A204.1 (cell line): Measurements from ENCODE around the gene CUEDC2.

Source experiments
- FAIRE-seq: peaks from 2 replicates; lab custom pipeline; 2012; peaks lifted over from hg19 to GRCh38; lab: Jason Lieb, UNC

CUEDC2 gene

DNA sequence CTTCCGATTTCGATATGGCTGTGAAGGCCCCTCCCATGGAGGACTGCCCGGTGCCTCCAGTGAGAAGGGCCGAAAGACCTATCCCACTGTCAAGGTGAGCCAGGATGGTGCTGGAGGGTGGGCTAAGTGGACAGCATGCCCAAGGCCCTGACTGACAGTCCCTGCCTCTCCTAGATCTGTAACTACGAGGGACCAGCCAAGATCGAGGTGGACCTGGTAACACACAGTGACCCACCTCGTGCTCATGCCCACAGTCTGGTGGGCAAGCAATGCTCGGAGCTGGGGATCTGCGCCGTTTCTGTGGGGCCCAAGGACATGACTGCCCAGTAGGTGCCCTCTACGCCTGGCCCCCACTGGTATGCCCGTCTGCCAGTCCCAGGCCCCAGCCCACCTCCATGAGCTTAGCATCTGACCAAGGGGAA is 35.6 kb downstream of the CUEDC2 start:
- no peak for FAIRE-seq

DNA sequence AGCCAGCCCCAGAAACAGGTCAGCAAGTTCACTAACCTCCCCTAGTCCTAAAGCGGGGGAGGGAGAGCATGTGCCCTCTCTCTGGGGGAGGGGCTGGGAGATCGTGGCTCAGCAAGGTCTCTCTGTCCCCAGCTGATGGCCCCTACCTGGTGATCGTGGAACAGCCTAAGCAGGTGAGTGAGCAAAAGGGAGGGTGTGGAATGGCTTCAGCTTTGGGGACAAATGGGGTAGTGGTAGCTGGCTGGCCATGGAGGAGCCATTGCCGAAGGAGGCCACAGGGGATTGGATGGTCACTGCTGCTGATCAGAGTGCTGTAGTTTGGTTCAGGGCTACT is 36.1 kb downstream of the CUEDC2 start:
- no peak for FAIRE-seq

DNA sequence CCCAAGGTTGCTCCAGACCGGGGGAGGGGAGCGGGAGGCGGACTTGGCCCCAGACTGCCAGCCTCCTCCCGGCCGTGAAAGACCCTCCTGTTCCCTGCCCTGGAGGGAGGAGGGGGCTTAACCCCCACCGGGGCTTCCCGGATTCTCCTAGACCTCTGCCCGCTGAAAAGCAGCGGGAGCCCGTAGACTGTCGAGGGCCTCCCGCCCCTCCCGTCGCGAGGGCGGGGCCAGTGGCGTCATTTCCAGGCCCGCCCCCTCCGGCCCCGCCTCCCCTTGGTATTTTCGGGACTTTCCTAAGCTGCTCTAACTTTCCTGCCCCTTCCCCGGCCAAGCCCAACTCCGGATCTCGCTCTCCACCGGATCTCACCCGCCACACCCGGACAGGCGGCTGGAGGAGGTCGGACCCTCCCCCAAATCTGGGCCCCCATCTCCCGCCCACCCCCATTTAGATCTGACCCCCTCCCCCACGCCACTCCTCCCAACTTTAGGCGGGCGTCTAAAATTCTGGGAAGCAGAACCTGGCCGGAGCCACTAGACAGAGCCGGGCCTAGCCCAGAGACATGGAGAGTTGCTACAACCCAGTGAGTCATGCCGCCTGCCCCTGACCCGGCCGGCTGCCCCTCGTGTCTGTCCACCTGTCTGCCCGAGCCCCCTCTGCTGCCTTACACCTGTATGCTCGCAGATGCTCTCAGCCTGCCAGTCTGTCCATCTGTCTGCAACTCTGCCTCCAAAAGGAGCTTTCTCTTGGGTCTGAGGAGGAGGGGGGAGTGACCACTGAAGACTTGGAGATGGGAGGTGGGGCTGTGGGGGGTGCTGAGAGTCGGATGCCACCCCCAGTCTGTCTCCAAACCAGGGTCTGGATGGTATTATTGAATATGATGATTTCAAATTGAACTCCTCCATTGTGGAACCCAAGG is 36.7 kb downstream of the CUEDC2 start, which contains the start of gene NFKB2:
Gene NFKB2 (plus strand): TSS at position 306 of the 917 bp plus-strand sequence. CDS start 255 bp downstream, at position 561.
- no peak for FAIRE-seq

DNA sequence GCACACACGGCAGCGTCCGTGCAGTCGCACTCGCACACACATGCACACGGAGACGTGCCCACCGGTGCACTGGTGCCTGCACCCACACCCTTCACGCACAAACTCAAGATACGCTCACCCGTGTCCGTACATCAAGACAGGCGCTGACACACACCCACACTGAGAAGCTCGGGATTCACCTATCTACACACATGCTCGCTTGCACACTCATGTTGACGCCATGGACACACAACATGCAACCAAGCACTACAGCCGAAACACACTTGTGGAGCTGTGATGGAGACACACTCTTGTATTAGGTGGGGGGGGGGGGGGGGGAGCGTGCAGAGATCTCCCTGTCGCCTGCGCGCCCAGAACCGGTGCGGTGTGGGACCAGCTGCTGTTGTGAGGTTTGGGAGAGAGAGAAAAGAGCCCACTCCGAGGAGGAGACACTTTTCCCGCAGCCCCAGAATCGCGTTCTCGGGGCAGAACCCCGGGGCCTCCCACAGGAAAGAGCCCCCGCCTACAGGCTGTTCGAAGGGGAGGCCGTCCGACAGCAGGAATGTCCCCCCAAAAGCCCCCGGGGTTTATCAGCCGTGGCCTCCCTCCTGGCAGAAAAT is 37.5 kb downstream of the CUEDC2 start:
- FAIRE-seq, result no peak

DNA sequence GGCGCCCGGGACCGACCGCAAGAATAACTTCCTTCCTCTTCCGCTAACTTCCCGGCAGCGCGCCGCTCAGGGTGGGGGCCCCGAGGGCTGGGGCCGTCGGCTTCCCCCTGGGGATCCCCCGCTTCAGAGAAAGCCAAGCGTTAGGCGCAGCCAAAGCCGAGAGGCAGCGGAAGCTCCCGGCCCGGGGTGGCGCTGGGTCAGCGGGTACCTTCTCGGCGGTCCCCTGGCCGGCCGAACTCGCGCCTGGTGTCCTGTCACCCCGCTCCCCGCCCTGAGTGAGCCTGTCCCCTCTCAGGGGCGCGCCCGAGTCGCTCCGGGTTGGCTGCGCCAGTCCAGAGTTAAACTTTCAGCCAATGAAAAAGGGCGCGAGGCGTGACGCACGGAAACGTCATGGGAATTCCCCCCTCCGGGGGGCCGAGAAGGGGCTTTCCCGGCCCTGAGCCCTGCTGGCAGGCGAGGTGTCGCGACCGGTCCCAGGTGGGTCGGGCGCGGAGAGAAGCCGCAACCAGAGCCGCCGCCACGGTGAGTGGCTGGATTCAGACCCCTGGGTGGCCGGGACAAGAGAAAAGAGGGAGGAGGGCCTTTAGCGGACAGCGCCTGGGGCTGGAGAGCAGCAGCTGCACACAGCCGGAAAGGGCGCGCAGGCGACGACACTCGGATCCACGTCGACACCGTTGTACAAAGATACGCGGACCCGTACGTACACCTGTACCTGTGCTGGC is 38.1 kb downstream of the CUEDC2 start:
- no peak for FAIRE-seq

DNA sequence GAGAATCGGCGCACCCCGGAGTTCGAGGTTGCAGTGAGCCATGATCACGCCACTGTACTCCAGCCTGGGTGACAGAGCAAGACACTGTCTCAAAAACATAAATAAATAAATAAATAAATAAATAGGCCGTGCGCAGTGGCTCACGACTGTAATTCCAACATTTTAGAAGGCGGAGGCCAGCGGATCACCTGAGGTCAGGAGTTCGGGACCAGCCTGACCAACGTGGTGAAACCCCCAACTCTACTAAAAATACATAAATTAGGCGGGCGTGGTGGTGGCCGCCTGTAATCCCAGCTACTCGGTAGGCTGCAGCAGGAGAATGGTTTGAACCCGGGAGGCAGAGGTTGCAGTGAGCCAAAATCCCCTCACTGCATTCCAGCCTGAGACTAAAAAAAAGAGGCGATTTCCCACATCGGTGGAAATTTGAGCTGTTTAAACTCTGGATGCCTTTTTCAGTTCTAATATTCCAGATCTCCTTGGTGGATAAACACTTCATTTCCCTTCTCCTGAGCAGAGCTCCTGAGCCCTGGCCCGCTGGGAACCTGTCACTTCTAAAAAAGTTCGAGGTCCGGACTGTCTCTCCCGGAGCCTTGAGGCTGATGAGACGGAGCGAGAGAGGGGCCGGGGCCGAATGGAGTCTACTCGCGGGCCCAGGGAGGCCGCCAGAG is 38.8 kb downstream of the CUEDC2 start:
- no peak for FAIRE-seq

DNA sequence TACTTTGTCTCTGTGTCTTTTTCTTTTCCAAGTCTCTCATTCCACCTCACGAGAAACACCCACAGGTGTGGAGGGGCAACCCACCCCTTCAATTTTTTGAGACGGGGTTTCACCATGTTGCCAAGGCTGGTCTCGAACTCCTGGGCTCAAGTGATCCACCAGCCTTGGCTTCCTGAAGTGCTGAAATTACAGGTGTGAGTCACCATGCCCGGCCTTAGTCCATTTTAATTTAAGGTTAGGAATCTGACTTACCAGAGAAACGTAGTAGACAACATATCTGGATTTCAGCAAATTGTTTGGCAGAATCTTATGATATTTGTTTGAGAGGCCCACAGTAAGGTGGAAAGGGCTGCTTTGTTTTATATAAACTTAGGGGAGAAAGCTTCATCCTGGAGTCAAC is 40.1 kb downstream of the CUEDC2 start:
- no peak for FAIRE-seq

DNA sequence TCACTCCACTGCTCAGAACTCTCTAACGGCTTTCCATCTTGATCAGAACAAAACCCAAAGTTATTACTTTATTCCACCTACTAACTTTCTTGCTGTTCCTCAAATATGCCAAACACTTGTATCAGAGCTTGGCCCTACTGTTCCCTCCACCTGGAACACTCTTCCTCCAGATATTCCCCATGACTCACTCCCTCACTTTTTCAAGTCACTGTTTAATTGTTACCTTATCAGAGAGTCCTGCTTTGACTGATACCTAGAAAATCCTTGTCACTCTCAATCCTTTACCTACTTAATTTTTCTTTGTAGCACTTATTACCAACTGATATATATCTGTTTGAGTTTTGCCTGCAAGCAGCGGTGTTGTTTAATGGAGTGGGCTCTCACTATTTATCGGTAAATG is 42.5 kb downstream of the CUEDC2 start:
- no peak for FAIRE-seq

DNA sequence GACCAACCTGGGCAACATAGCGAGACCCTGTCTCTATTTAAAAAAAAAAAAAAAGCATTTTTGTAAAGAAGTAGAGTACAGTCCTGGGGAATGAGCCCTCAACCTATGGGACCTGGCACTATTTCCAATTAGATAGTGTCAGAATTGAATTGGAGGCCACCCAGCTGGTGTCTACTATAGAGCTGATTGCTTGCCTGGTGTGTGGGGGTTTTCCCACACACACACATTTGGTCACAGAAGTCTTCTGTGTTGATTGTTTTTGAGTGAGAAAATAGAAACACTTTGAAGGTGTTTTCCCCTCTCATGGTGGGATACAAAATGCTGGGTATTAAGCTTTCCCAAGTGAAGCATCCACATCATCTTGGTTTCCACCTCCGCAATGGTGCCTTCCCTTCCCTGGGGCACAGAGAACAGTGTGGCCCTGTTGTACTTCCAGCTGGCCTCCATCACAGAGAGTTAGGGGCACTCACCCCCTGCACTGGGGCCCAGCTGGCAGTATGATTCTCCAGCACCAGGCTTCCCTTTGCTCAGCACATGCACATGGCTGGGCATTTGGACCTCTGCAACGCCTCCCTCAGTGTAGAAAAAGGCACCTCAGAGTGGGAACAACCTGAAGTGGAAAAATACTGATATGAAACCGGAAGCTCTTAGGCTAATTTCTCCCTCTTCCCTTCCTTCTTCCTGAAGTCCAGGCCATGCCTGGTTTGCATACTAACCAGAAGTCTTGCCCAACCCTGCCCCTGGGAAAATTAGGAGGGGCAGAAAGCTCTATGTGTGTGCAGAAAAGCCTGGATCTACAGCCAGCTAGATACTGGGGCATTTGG is 47.6 kb downstream of the CUEDC2 start:
- no peak for FAIRE-seq

DNA sequence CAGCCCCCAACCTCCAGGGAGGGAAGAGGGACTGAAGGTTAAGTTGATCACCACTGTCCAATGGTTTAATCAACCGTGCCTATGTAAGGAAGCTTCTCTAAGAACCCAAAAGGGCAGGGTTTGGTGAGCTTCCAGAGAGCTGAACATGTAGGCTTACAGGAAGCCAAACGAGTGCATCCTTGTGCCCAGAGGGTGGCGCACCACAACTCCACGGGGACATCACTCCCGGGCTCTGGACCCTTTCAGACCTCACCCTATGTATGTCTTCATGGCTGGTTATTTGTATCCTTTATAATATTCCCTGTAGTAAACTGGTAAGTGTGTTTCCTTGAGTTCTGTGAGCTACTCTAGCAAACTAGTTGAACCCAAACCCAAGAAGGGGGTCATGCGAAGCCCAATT is 48.3 kb downstream of the CUEDC2 start:
- no peak for FAIRE-seq

DNA sequence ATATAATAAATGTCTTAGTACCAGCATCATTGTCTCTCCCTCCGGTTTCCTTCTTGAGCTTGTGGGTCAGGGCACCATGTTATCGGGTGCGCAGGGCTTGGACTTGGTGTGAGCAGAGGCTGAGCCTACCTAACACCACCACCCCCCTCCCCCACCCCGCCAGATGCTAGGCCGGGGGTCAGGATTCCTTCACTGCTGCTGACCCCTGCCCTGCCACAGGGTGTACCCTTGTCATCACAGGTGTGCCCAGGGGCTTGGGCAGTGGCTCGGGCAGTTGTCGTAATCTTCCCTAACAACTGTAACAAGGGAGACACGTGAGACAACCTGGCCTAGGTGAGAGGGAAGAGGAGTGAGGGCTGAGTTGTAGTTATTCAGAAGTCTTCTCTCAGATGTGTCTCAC is 49.5 kb downstream of the CUEDC2 start:
- no peak for FAIRE-seq

DNA sequence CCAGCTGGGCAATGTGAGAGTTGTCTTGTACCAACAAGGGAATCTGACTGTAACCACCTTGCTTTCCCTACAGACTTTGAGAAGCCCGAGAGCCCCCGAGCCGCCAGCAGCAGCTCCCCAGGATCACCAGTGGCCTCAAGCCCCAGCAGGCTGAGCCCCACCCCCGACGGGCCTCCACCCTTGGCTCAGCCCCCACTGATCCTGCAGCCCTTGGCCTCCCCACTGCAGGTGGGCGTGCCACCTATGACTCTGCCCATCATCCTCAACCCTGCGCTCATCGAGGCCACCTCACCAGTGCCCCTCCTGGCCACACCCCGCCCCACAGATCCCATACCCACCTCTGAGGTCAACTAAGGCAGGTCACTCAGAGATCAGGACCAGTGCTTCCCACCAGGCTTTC is 50.4 kb downstream of the CUEDC2 start:
- FAIRE-seq, result no peak

DNA sequence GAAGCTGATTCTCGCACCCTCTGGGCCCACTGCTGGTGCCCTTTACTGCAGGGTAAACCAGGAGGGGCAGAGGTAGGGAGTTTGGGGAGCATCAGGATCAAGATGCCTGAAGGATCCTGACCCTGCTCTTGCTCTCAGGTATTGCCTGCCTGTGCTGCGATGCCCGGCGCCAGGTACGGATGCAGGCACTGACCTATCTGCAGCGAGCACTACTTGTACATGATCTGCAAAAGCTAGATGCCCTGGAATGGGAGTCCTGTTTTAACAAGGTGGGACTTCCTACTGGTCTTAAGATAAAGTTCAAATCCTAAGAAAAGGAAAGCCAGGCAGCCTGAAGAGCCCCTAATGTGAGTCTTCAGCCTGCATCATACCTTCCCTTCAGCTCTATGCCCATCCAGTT is 53.0 kb downstream of the CUEDC2 start:
- FAIRE-seq, result no peak

DNA sequence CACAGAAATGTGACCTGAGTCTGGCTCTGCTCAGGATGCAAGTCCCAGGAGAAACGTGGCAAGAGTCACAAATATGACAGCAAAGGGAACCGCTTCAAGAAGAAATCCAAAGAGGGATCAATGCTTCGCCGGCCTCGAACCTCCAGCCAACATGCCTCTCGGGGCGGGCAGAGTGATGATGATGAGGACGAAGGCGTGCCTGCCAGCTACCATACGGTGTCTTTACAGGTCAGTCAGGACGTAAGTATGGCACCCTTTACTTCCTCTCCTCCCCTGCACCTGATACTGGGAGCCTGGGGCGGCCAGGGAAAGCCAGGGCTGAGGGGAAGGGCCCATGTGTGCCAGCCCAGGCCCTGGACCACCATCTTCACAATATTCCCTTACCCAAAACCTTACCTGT is 55.5 kb downstream of the CUEDC2 start:
- FAIRE-seq, result no peak

DNA sequence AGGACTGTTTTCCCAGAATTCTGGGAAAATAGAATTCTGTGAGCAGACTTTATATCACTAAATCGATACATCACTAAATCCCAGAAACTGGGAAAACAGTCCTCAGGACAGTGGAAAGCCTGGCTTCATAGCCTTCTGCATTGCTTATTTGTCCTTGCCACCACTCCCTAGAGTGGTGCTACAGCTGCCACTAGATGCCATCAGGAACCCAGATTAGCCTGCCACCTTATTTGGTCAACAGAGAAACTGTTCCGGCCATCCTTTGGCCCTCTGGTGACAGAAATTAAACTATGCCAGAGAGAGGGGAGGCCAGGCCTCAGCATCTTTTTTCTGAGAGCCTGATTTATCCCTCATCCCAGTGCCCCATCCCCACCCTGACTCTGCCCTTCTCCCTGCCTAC is 56.5 kb downstream of the CUEDC2 start:
- no peak for FAIRE-seq

DNA sequence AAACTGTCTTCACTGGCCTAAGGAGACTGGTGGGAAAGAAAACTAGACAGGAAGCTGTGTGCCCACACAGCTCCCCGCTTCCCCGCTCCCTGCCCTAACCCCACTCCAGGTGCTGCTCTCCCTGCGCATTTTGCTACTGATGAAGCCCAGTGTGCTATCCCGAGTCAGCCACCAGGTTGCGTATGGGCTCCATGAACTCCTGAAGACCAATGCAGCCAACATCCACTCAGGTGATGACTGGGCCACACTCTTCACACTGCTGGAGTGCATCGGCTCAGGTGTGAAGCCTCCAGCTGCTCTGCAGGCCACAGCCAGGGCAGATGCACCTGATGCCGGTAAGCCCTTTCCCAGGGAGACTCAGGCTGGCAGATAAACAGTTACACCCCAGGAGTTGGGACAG is 57.1 kb downstream of the CUEDC2 start:
- FAIRE-seq, result no peak
